Vagina (tissue), 2 donors: Measurements from ENCODE around the gene TMEM212.

Experiments used
- POLR2A ChIP-seq, 2 donors: fragments of 450-650 bp; IDR thresholded peaks; one replicate each; pipeline ENCODE4 v1.6.1; 2017; ENCODE audit warnings: antibody characterized with exemption in 2 of 2, mild to moderate bottlenecking in 2 of 2, moderate library complexity in 2 of 2
- TF ChIP-seq, protein P1 (sequence below), 3 experiments: fragments of 450-650 bp in 2 of 3; fragments of 200-600 bp in 1 of 3; sonication (generic) in 1 of 3; IDR thresholded peaks; one replicate each; pipeline ENCODE4 v1.5.1; 2017 to 2019; ENCODE audit warnings: antibody characterized with exemption in 3 of 3, mild to moderate bottlenecking in 2 of 3, moderate library complexity in 2 of 3

- TF ChIP-seq, protein P1, sequence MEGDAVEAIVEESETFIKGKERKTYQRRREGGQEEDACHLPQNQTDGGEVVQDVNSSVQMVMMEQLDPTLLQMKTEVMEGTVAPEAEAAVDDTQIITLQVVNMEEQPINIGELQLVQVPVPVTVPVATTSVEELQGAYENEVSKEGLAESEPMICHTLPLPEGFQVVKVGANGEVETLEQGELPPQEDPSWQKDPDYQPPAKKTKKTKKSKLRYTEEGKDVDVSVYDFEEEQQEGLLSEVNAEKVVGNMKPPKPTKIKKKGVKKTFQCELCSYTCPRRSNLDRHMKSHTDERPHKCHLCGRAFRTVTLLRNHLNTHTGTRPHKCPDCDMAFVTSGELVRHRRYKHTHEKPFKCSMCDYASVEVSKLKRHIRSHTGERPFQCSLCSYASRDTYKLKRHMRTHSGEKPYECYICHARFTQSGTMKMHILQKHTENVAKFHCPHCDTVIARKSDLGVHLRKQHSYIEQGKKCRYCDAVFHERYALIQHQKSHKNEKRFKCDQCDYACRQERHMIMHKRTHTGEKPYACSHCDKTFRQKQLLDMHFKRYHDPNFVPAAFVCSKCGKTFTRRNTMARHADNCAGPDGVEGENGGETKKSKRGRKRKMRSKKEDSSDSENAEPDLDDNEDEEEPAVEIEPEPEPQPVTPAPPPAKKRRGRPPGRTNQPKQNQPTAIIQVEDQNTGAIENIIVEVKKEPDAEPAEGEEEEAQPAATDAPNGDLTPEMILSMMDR (IDR thresholded peaks at IDR 0.05) = no peak
- TF ChIP-seq POLR2A (IDR thresholded peaks at IDR 0.05) = no peak
These were observed 22.1 kb upstream of the TMEM212 start for GRCh38 chr3:171821044-171821443.
